Adrenal gland (tissue), 12 donors: ENCODE data around the gene HCN3. TPM values are rescaled to one million over a fixed set of nuclear protein-coding genes. Genes with fewer than 3 reads are reported as not detected.

Experiments used
- DNase-seq, 7 donors: peaks; one replicate each; pipeline ENCODE4 v3.0.0-alpha.2; 2019 to 2020
- H3K27ac ChIP-seq, 5 donors: fragments of 200-600 bp; sonication (generic) in 4 of 5; 1 replicate in 3 of 5; 2 replicates in 2 of 5; pipeline versions ENCODE4 v1.5.1 to v1.8.0; 2016 to 2020; ENCODE audit warnings: mild to moderate bottlenecking in 1 of 5
- H3K27me3 ChIP-seq: fragments of 200-600 bp; 2 replicates; pipeline ENCODE4 v1.8.0; 2021
- H3K36me3 ChIP-seq, 2 donors: fragments of 200-600 bp; replicated peaks in 1 of 2; 1 replicate in 1 of 2; 2 replicates in 1 of 2; pipeline versions ENCODE4 v1.5.1 to v1.8.0; 2018 to 2022
- H3K4me1 ChIP-seq, 2 donors: fragments of 200-600 bp; replicated peaks in 1 of 2; 1 replicate in 1 of 2; 2 replicates in 1 of 2; pipeline versions ENCODE4 v1.5.1 to v1.8.0; 2018 to 2021
- H3K4me3 ChIP-seq, 4 donors: fragments of 200-600 bp; sonication (generic) in 3 of 4; one replicate each; pipeline ENCODE4 v1.5.1; 2016 to 2018
- H3K9me3 ChIP-seq, 3 donors: fragments of 200-600 bp; sonication (generic) in 1 of 3; replicated peaks in 1 of 3; 1 replicate in 2 of 3; 2 replicates in 1 of 3; pipeline versions ENCODE4 v1.5.1 to v1.8.0; 2016 to 2021
- POLR2A ChIP-seq, 2 donors: fragments of 450-650 bp; IDR thresholded peaks; one replicate each; pipeline ENCODE4 v1.6.1; 2017; ENCODE audit warnings: antibody characterized with exemption in 2 of 2, mild to moderate bottlenecking in 2 of 2, moderate library complexity in 1 of 2
- WGBS, 4 donors: extraction: QIAGEN DNeasy Blood & Tissue Kit in 2 of 4; methylation state at CpG; one replicate each; pipeline versions ENCODE4 v1.1.5 to v1.1.7; 2013 to 2017; 5-methylcytosine and 5-hydroxymethylcytosine counted together
- intact Hi-C, 2 donors: fragments of 100-400 bp; cut with DNase I; formaldehyde crosslinking; loops; one replicate each; pipeline versions ENCODE4 v1.14.1 to v1.15.0; 2022 to 2023
- polyA plus RNA-seq, 3 donors: library from polyadenylated mRNA; stranded (reverse); fragments of 200-250 nt in 2 of 3; fragments of 350-450 nt in 1 of 3; fragmentation: Illumina TruSeq in 1 of 3; extraction: RNeasy Lipid Tissue Mini Kit (QIAGEN cat#74804) in 1 of 3; gene quantifications; one replicate each; pipeline ENCODE4 v1.2.3, GENCODE V29; 2013 to 2014
- total RNA-seq, 9 donors: library from RNA; depleted of rRNA in 4 of 9; stranded (reverse); fragments of >200 nt in 4 of 9; fragments of 120-200 nt in 1 of 9; fragmentation: NEBNext Ultra II Directional in 1 of 9; extraction: Animal tissue kit (Norgen Biotek cat#: 25700) in 1 of 9; gene quantifications; one replicate each; pipeline versions ENCODE4 v1.1.0 to v1.2.4, GENCODE V29; 2013 to 2023
- TF ChIP-seq, protein P1 (sequence below), 6 experiments: fragments of 450-650 bp in 4 of 6; fragments of 200-600 bp in 2 of 6; sonication (generic) in 1 of 6; IDR thresholded peaks; 1 replicate in 5 of 6; 2 replicates in 1 of 6; pipeline versions ENCODE4 v1.5.1 to v1.8.0; 2016 to 2021; ENCODE audit warnings: antibody characterized with exemption in 6 of 6, mild to moderate bottlenecking in 2 of 6, moderate library complexity in 1 of 6
- donor health status: healthy with polysubstance abuse.
- donor health status: Bipolar disorder and iron deficiency.
- donor health status: DM: yes; HTN: yes; CAD: no.
- donor health status: DM: no; HTN: no; CAD: no.
- donor health status: DM: no; HTN: no; CAD: no.
- donor health status: DM: yes; HTN: yes; CAD: no.

Gene HCN3
- total and polyA plus RNA-seq, 12 donors: 1.0 to 14.5 (median 3.7) TPM

DNA sequence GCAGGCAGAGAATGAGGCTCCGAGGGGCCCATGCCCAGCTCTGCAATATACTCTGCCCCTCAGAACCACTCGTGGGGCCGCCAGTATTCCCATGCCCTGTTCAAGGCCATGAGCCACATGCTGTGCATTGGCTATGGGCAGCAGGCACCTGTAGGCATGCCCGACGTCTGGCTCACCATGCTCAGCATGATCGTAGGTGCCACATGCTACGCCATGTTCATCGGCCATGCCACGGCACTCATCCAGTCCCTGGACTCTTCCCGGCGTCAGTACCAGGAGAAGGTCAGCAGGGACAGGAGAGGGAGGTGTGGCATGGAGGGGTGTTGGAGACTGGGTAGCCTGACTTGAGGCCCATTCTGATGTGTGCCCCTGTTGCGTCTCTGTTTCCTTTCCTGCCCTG, 7.2 kb downstream of the HCN3 start:
- Histone ChIP-seq H3K36me3 (no peaks in the 10 kb centered on the region), H3K9me3 (no peaks in the 10 kb centered on the region), H3K27ac (no peak overlapping the region), H3K4me1 (no peaks in the 10 kb centered on the region), H3K4me3 (no peak overlapping the region), H3K27me3 (no peaks in the 10 kb centered on the region)
- 86 to 93% (median 87%) methylated on average over 7 to 12 of the region's 12 CpGs for whole genome bisulfite sequencing, 4 donors
- no peak for DNase-seq
- intact Hi-C loops: no loop called here
- TF ChIP-seq, protein P1, sequence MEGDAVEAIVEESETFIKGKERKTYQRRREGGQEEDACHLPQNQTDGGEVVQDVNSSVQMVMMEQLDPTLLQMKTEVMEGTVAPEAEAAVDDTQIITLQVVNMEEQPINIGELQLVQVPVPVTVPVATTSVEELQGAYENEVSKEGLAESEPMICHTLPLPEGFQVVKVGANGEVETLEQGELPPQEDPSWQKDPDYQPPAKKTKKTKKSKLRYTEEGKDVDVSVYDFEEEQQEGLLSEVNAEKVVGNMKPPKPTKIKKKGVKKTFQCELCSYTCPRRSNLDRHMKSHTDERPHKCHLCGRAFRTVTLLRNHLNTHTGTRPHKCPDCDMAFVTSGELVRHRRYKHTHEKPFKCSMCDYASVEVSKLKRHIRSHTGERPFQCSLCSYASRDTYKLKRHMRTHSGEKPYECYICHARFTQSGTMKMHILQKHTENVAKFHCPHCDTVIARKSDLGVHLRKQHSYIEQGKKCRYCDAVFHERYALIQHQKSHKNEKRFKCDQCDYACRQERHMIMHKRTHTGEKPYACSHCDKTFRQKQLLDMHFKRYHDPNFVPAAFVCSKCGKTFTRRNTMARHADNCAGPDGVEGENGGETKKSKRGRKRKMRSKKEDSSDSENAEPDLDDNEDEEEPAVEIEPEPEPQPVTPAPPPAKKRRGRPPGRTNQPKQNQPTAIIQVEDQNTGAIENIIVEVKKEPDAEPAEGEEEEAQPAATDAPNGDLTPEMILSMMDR (IDR thresholded peaks at IDR 0.05): no peak
- no peak for TF ChIP-seq POLR2A (IDR thresholded peaks at IDR 0.05)

DNA sequence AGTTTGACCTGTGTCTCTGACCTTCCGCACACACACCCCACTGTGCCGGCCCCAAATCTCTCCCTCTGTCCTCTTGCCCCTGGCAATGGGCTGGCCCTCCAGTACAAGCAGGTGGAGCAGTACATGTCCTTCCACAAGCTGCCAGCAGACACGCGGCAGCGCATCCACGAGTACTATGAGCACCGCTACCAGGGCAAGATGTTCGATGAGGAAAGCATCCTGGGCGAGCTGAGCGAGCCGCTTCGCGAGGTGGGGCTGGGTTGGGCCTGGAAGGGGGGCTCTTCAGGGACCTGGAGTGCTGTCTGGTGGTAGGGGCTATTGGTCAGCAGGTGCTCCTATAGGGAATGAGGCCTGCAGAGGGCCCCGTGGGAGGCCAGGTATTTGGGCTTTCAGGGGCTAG, 7.8 kb downstream of the HCN3 start:
- Histone ChIP-seq H3K4me3 (no peak overlapping the region), H3K27me3 (no peaks in the 10 kb centered on the region), H3K27ac (no peak overlapping the region), H3K36me3 (no peaks in the 10 kb centered on the region), H3K9me3 (no peaks in the 10 kb centered on the region), H3K4me1 (no peaks in the 10 kb centered on the region)
- intact Hi-C loops: no loop called here
- no peak for DNase-seq
- TF ChIP-seq, protein P1 (IDR thresholded peaks at IDR 0.05): no peak
- TF ChIP-seq POLR2A (IDR thresholded peaks at IDR 0.05): no peak
- 91 to 96% (median 95%) methylated on average over 7 to 14 of the region's 14 CpGs for WGBS, 4 donors

DNA sequence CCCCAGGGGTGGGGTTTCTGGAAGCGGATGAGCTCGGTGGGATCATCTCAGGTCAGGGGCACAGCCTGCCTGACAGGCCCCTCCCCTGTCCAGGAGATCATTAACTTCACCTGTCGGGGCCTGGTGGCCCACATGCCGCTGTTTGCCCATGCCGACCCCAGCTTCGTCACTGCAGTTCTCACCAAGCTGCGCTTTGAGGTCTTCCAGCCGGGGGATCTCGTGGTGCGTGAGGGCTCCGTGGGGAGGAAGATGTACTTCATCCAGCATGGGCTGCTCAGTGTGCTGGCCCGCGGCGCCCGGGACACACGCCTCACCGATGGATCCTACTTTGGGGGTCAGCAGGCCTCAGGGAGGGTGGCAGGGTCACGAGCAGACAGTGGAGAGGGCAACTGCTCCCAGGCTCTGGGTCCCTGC, 8.4 kb downstream of the HCN3 start:
- Histone ChIP-seq H3K4me3 (no peak overlapping the region), H3K9me3 (no peaks in the 10 kb centered on the region), H3K27me3 (no peaks in the 10 kb centered on the region), H3K4me1 (no peaks in the 10 kb centered on the region), H3K36me3 (no peaks in the 10 kb centered on the region), H3K27ac (no peak overlapping the region)
- no peak for DNase-seq
- TF ChIP-seq POLR2A (IDR thresholded peaks at IDR 0.05): no peak
- TF ChIP-seq, protein P1 (IDR thresholded peaks at IDR 0.05): no peak
- 89 to 93% (median 91%) methylated on average over 2 to 18 of the region's 18 CpGs for WGBS, 4 donors
- intact Hi-C loops: no loop called here

DNA sequence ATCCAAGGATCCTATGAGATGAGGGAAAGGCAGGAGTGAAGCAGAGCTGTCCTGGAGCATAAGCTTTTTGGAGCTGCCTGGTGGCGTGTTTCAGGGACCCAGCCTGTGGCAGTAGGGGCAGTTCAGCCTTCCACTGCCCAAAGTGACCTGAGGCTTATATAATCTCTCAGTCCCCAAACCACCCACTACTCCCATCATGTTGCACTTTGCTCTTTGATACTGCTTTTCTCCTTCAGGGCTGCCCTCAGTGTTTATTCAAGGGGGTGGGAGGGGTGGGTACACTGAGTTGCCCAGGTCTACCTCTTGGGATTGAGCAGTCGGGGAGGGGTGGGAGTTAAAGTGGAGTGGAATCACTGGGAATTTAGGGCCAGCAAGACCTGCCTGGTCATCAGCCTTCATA, 9.3 kb downstream of the HCN3 start:
- Histone ChIP-seq H3K27me3 (no peaks in the 10 kb centered on the region), H3K36me3 (no peaks in the 10 kb centered on the region), H3K27ac (no peak overlapping the region), H3K4me3 (no peak overlapping the region), H3K9me3 (no peaks in the 10 kb centered on the region), H3K4me1 (no peaks in the 10 kb centered on the region)
- intact Hi-C loops: no loop called here
- no peak for TF ChIP-seq POLR2A (IDR thresholded peaks at IDR 0.05)
- TF ChIP-seq, protein P1 (IDR thresholded peaks at IDR 0.05): no peak
- no peak for DNase-seq
- WGBS, 4 donors: 96 to 100% (median 100%) methylated on average over 2 of the region's 2 CpGs
